Uterus (tissue), 4 donors: ENCODE measurements around the gene TXNDC15. TPM values are rescaled to one million over a fixed set of nuclear protein-coding genes. Genes with fewer than 3 reads are reported as not detected.
A peak's percentile ranks its signal among the peaks of the same experiment; 100 is the strongest.
"Not testable (repeated sequence)": the region's sequence is repeated elsewhere in the genome, so short reads cannot be mapped to it uniquely, and the experiment has no call there.

ENCODE experiments used
- DNase-seq, 2 donors: peaks; one replicate each; pipeline ENCODE4 v3.0.0-alpha.2; 2019 to 2020
- H3K27ac ChIP-seq, 2 donors: fragments of 200-600 bp; sonication (generic); 1 replicate in 1 of 2; 2 replicates in 1 of 2; pipeline ENCODE4 v1.5.1; 2016 to 2018
- H3K27me3 ChIP-seq, 2 donors: fragments of 200-600 bp; sonication (generic); one replicate each; pipeline ENCODE4 v1.5.1; 2018 to 2019; ENCODE audit warnings: control low read depth in 1 of 2
- H3K36me3 ChIP-seq, 2 donors: fragments of 200-600 bp; sonication (generic); one replicate each; pipeline ENCODE4 v1.5.1; 2019; ENCODE audit warnings: control low read depth in 1 of 2
- H3K4me1 ChIP-seq, 2 donors: fragments of 200-600 bp; sonication (generic); one replicate each; pipeline ENCODE4 v1.5.1; 2018 to 2019; ENCODE audit warnings: control low read depth in 1 of 2
- H3K4me3 ChIP-seq, 2 donors: fragments of 200-600 bp; sonication (generic); 1 replicate in 1 of 2; 2 replicates in 1 of 2; pipeline ENCODE4 v1.5.1; 2018 to 2019; ENCODE audit warnings: mild to moderate bottlenecking in 1 of 2
- H3K9me3 ChIP-seq, 2 donors: fragments of 200-600 bp; sonication (generic); one replicate each; pipeline ENCODE4 v1.5.1; 2019; ENCODE audit warnings: control low read depth in 1 of 2
- POLR2A ChIP-seq, 2 donors: fragments of 450-650 bp; IDR thresholded peaks; one replicate each; pipeline ENCODE4 v1.6.1; 2016; ENCODE audit warnings: antibody characterized with exemption in 2 of 2, mild to moderate bottlenecking in 1 of 2, moderate library complexity in 1 of 2
- intact Hi-C: fragments of 100-400 bp; cut with DNase I; formaldehyde crosslinking; loops from one replicate; pipeline ENCODE4 v1.15.1; 2023; ENCODE audit warnings: low total_unique reads
- total RNA-seq, 4 donors: library from RNA; depleted of rRNA in 3 of 4; stranded (reverse); fragments of >200 nt in 3 of 4; gene quantifications; one replicate each; pipeline versions ENCODE4 v1.1.0 to v1.2.4, GENCODE V29; 2014 to 2023
- TF ChIP-seq, protein P1 (sequence below), 4 experiments: fragments of 200-600 bp in 2 of 4; fragments of 450-650 bp in 2 of 4; sonication (generic) in 2 of 4; IDR thresholded peaks; one replicate each; pipeline ENCODE4 v1.5.1; 2016 to 2019; ENCODE audit warnings: antibody characterized with exemption in 4 of 4, mild to moderate bottlenecking in 2 of 4, moderate library complexity in 1 of 4
- donor health status: DM: yes; HTN: yes; CAD: no.

Gene TXNDC15
- total RNA-seq, 4 donors from 2014 or later: 53.5 to 175 (median 113) TPM

DNA sequence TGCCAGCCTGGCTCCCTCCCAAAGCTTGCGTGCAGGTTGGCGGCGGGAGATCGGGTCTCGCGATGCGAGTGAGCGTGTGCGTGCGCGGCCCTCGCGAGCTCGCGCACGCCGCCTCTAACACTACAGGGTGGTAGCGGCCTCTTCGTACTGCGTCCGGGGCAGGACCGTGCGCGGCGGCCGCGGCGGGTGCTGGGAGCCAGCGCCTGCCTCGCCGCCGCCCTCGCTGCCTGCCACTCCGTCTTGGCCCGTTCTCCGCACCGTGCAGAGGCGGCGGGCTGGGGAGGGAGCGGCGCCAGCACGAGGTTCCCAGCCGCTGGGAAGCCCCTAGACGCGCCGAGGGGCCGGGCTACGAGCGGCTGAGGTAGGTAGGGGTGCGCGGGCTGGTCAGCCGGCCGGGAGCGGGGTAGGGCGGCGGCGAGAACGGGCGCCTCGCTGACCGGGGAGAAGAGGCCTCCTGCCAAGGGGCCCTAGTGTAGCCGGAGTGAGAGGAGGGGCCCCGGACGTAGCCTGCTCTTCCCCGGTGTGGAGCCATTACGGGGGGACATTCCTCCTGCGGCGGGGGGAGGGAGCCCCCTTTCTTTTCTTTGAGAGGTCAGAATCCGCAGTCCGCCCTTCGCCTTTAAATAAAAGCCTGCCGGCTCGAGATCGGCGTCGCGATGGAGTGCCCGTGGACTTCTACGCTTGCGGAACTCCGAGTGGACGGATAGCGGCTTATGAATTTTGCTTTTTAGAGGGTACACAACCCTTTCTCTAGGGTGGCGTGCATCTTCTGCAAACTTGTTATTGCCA, 28.1 kb upstream of the TXNDC15 start, which contains the start of gene C5orf24:
C5orf24 (plus strand) TSS at position 117 of the 789 bp plus-strand sequence. CDS start 8,933 bp downstream, outside the sequence.
- H3K27ac ChIP-seq: peak within 1 kb of the TSS; percentile 93 to 97
- H3K9me3 ChIP-seq: no peaks in the 10 kb centered on the region
- TF ChIP-seq, protein P1, sequence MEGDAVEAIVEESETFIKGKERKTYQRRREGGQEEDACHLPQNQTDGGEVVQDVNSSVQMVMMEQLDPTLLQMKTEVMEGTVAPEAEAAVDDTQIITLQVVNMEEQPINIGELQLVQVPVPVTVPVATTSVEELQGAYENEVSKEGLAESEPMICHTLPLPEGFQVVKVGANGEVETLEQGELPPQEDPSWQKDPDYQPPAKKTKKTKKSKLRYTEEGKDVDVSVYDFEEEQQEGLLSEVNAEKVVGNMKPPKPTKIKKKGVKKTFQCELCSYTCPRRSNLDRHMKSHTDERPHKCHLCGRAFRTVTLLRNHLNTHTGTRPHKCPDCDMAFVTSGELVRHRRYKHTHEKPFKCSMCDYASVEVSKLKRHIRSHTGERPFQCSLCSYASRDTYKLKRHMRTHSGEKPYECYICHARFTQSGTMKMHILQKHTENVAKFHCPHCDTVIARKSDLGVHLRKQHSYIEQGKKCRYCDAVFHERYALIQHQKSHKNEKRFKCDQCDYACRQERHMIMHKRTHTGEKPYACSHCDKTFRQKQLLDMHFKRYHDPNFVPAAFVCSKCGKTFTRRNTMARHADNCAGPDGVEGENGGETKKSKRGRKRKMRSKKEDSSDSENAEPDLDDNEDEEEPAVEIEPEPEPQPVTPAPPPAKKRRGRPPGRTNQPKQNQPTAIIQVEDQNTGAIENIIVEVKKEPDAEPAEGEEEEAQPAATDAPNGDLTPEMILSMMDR (IDR thresholded peaks at IDR 0.05): peak in 2 of 4 experiments; percentile 14 to 23
- peak; percentile 95 to 99 for TF ChIP-seq POLR2A (IDR thresholded peaks at IDR 0.05)
- no peaks in the 10 kb centered on the region for H3K36me3 ChIP-seq
- peaks cover 9 to 12% of the 10 kb centered on the region in 2 donors for H3K4me1 ChIP-seq
- peak; percentile 93 to 96 for DNase-seq
- no peaks in the 10 kb centered on the region for H3K27me3 ChIP-seq
- intact Hi-C loops: no loop called here
- H3K4me3 ChIP-seq: peak within 1 kb of the TSS; percentile 82 to 85

- DNase-seq: no peak
- intact Hi-C loops: no loop called here
- H3K4me1 ChIP-seq: peaks cover 9 to 12% of the 10 kb centered on the region in 2 donors
- TF ChIP-seq POLR2A (IDR thresholded peaks at IDR 0.05): no peak
- TF ChIP-seq, protein P1 (IDR thresholded peaks at IDR 0.05): no peak
- H3K27ac ChIP-seq: peak overlapping the region; percentile 93 to 97
- H3K9me3 ChIP-seq: no peaks in the 10 kb centered on the region
- H3K4me3 ChIP-seq: peak overlapping the region; percentile 82 to 85
- no peaks in the 10 kb centered on the region for H3K27me3 ChIP-seq
- no peaks in the 10 kb centered on the region for H3K36me3 ChIP-seq
Measured at GRCh38 chr5:134846641-134846960, 27.6 kb upstream of the TXNDC15 start.

- DNase-seq, H3K9me3 ChIP-seq, intact Hi-C loops, H3K4me3 ChIP-seq, H3K27me3 ChIP-seq, H3K27ac ChIP-seq, H3K36me3 ChIP-seq: not testable (repeated sequence)
- H3K4me1 ChIP-seq: peaks cover 9 to 12% of the 10 kb centered on the region in 2 donors
Measured at GRCh38 chr5:134849434-134849933, 24.7 kb upstream of the TXNDC15 start.

GRCh38 chr5:134851307-134851923, 22.8 kb upstream of the TXNDC15 start:
- H3K27ac ChIP-seq: no peak overlapping the region
- intact Hi-C loops: no loop called here
- no peaks in the 10 kb centered on the region for H3K36me3 ChIP-seq
- no peak for DNase-seq
- H3K27me3 ChIP-seq: no peaks in the 10 kb centered on the region
- peaks cover 9 to 12% of the 10 kb centered on the region in 2 donors for H3K4me1 ChIP-seq
- H3K4me3 ChIP-seq: no peak overlapping the region
- H3K9me3 ChIP-seq: no peaks in the 10 kb centered on the region
- no peak for TF ChIP-seq POLR2A (IDR thresholded peaks at IDR 0.05)
- TF ChIP-seq, protein P1 (IDR thresholded peaks at IDR 0.05): no peak

DNA sequence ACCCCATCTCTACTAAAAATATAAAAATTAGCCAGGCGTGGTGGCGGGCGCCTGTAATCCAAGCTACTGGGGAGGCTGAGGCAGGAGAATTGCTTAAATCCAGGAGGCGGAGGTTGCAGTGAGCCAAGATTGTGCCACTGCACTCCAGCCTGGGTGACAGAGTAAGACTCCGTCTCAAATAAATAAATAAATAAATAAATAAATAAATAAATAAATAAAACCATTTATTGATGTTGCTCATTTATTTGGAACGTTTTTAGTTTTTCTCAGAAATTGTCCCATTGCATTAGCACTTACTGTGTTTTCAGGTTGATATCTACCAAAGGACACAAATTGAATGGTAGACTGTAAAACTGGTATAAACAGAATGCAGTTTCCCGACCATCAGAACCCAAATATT, 17.7 kb upstream of the TXNDC15 start:
- DNase-seq, H3K4me1 ChIP-seq, H3K27ac ChIP-seq, H3K4me3 ChIP-seq, intact Hi-C loops, H3K27me3 ChIP-seq, H3K9me3 ChIP-seq, H3K36me3 ChIP-seq: not testable (repeated sequence)

DNA sequence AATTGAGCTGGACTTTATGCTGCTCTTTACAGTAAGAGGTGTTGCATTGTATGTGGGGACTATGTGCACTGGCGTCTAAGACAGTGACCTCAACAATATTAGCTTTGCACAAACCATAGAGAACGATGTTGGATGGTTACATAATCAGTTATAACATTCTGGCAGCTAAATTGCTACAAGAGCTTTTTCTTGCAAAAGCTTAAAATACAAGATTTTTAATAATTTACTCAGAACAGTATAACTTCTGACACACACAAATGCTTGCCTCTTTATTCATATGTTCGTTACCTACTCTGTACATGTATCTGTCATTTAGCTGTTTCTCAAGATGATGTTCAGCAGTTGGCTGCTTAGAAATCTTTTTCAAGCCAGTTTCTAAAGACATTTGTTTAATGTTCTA, 16.8 kb upstream of the TXNDC15 start:
- intact Hi-C loops: no loop called here
- no peaks in the 10 kb centered on the region for H3K27me3 ChIP-seq
- no peak for DNase-seq
- H3K4me3 ChIP-seq: no peak overlapping the region
- no peaks in the 10 kb centered on the region for H3K36me3 ChIP-seq
- H3K4me1 ChIP-seq: no peaks in the 10 kb centered on the region
- no peaks in the 10 kb centered on the region for H3K9me3 ChIP-seq
- no peak for TF ChIP-seq POLR2A (IDR thresholded peaks at IDR 0.05)
- TF ChIP-seq, protein P1 (IDR thresholded peaks at IDR 0.05): no peak
- no peak overlapping the region for H3K27ac ChIP-seq
